Prostate gland (tissue), 2 donors: ENCODE measurements around the gene CACNA1B.

Source experiments
- POLR2A ChIP-seq: fragments of 450-650 bp; IDR thresholded peaks from one replicate; pipeline ENCODE4 v1.6.1; 2016; ENCODE audit warnings: antibody characterized with exemption, mild to moderate bottlenecking
- TF ChIP-seq, protein P1 (sequence below), 4 experiments: fragments of 200-600 bp in 2 of 4; fragments of 450-650 bp in 2 of 4; sonication (generic) in 2 of 4; IDR thresholded peaks; 1 replicate in 3 of 4; 2 replicates in 1 of 4; pipeline ENCODE4 v1.5.1; 2016 to 2019; ENCODE audit warnings: antibody characterized with exemption in 4 of 4, mild to moderate bottlenecking in 2 of 4, moderate library complexity in 2 of 4

- TF ChIP-seq, protein P1, sequence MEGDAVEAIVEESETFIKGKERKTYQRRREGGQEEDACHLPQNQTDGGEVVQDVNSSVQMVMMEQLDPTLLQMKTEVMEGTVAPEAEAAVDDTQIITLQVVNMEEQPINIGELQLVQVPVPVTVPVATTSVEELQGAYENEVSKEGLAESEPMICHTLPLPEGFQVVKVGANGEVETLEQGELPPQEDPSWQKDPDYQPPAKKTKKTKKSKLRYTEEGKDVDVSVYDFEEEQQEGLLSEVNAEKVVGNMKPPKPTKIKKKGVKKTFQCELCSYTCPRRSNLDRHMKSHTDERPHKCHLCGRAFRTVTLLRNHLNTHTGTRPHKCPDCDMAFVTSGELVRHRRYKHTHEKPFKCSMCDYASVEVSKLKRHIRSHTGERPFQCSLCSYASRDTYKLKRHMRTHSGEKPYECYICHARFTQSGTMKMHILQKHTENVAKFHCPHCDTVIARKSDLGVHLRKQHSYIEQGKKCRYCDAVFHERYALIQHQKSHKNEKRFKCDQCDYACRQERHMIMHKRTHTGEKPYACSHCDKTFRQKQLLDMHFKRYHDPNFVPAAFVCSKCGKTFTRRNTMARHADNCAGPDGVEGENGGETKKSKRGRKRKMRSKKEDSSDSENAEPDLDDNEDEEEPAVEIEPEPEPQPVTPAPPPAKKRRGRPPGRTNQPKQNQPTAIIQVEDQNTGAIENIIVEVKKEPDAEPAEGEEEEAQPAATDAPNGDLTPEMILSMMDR (IDR thresholded peaks at IDR 0.05), result no peak
- no peak for TF ChIP-seq POLR2A
Measured at GRCh38 chr9:138111607-138112006, 234.0 kb downstream of the CACNA1B start.
